SHP77 treated with DMSO at 0.1 percent for 48 hours (cell line): ENCODE measurements around the gene MT1B.
"Not testable (repeated sequence)": the region's sequence is repeated elsewhere in the genome, so short reads cannot be mapped to it uniquely, and the experiment has no call there.

Source experiments
- DNase-seq: peaks from one replicate; lab custom pipeline; 2025; lab: John Stamatoyannopoulos, UW

Gene MT1B

DNA sequence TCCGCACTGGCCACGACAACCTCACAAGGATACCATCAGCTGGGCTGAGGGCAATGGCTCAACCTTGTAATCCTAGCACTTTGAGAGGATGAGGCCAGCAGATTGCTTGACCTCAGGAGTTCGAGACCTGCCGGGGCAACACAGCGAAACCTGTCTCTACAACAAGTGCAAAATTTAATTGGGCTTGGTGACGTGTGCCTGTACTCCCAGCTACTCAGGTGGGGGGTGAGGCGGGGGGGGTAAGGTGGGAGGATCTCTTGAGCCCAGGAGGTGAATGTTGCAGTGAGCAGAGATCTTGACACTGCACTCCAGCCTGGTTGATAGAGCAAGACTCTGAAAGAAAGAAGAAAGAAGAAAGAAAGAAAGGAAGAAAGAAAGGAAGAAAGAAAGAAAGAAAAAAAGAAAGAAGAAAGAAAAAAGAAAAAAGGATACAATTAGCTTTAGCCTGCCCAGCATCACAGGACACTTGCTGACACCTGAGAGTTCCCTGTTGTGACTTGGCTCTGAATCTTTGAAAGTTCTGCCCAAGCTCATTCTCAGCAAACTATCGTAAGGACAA, 31.3 kb upstream of the MT1B start:
- DNase-seq, result no peak

- not testable (repeated sequence) for DNase-seq
Observed at GRCh38 chr16:56621665-56622445, 29.8 kb upstream of the MT1B start.

- not testable (repeated sequence) for DNase-seq
Observed at GRCh38 chr16:56623184-56623583, 28.5 kb upstream of the MT1B start.

DNA sequence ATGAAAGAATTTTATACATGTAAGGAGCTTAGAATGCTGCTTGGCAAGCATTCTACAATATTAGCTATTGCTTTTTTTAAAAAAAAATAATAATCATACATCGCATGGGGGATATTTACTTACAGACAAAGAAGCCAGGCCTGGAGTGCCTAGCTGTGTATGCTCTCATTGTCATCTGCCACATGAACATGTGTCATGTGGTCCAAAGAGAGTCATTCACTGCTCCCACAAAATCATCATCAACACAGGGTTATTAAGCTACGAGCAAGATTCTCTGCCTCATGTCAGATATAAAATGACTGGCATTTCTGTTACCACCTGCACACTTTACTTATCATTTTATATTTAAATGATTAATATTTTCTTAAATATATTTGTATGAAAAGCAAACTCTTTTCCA, 28.0 kb upstream of the MT1B start:
- DNase-seq, result no peak

DNA sequence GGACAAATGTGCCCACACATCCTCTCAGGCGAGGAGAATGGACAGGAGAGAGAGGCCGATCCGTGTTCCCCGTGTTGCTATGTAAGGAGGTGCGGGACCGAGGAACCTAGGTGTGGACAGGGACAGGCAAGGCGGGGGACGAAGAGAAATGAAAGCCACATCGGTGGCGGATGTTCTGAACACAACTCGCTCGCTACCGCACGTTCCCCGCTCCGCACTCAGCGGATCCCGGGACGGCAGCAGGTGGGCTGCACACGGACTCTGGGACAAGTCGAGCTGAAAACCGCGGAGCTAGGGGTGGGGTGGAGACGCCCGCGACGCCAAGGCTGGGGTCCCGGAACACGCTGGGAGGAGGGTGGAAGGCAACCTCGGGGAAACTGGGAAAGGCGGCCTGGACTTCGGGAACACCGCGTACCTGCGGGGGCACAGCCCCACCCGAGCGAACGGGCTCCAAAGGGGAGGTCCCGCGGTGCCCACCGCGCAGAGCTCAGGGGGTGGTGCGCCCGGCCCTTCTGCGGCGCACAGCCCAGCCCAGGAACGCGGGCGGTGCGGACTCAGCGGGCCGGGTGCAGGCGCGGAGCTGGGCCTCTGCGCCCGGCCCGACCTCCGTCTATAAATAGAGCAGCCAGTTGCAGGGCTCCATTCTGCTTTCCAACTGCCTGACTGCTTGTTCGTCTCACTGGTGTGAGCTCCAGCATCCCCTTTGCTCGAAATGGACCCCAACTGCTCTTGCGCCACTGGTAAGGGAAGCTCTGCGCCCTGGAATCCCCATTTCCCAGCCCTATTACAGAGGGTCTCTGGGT, 26.3 kb upstream of the MT1B start, which contains the start of gene MT1E:
Gene MT1E, plus strand, starts transcription at position 642 of the 803 bp plus-strand sequence. Its CDS starts 71 bp downstream, at position 713.
- no peak for DNase-seq

GRCh38 chr16:56625943-56626654, 25.6 kb upstream of the MT1B start:
- DNase-seq, result no peak

- no peak for DNase-seq
Observed at GRCh38 chr16:56626685-56627084, 25.0 kb upstream of the MT1B start.

GRCh38 chr16:56628486-56629350, 23.0 kb upstream of the MT1B start:
- no peak for DNase-seq

GRCh38 chr16:56629531-56629930, 22.2 kb upstream of the MT1B start:
- DNase-seq, result no peak

- no peak for DNase-seq
Observed at GRCh38 chr16:56630134-56630533, 21.6 kb upstream of the MT1B start.

DNA sequence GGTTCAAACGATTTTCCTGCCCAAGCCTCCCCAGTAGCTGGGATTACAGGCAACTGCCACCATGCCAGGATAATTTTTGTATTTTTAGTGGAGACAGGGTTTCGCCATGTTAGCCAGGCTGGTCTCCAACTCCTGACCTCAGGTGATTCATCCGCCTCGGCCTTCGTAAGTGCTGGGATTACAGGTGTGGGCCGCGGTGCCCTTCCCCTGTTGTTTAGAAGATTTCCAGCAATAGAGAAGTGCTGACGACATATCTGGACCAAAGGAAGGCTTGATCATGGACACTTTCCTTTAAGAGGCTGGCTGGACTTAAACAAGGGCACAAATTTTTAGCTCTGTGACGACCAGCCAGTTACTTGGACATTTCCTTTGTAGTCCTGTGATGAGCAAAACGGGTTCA, 20.5 kb upstream of the MT1B start:
- DNase-seq, result no peak

GRCh38 chr16:56631832-56632155, 19.9 kb upstream of the MT1B start:
- no peak for DNase-seq

GRCh38 chr16:56632156-56632847, 19.4 kb upstream of the MT1B start, which contains the start of gene MT1M:
Gene MT1M (plus strand): TSS chr16:56632659. CDS start chr16:56632732, 73 bp downstream.
- DNase-seq, result no peak

DNA sequence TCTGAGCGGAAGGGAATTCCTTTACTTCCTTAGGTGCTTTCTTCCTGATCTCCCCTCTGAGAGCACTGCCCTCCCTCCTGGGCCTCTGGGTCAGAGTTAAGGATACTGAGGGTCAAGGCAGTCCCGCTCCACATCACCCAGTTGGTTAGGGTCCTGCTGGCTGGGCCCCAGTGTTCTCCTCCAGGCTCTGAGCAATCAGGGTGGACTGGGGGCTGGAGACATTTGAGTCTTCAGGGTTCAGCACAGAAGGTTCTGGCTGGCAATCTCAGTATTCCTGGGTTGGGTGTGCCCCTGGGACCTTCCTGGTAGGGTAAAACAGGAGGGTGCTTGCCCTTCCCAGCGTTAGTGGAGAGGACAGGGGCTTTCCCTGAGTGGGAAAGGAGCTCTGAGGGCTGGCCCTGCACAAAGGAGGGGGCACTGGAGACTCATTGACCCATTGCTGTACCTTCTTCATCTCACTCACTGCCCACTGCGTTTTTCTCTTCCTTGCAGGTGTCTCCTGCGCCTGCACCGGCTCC, 18.8 kb upstream of the MT1B start:
- no peak for DNase-seq

GRCh38 chr16:56633535-56633934, 18.2 kb upstream of the MT1B start:
- DNase-seq, result no peak

DNA sequence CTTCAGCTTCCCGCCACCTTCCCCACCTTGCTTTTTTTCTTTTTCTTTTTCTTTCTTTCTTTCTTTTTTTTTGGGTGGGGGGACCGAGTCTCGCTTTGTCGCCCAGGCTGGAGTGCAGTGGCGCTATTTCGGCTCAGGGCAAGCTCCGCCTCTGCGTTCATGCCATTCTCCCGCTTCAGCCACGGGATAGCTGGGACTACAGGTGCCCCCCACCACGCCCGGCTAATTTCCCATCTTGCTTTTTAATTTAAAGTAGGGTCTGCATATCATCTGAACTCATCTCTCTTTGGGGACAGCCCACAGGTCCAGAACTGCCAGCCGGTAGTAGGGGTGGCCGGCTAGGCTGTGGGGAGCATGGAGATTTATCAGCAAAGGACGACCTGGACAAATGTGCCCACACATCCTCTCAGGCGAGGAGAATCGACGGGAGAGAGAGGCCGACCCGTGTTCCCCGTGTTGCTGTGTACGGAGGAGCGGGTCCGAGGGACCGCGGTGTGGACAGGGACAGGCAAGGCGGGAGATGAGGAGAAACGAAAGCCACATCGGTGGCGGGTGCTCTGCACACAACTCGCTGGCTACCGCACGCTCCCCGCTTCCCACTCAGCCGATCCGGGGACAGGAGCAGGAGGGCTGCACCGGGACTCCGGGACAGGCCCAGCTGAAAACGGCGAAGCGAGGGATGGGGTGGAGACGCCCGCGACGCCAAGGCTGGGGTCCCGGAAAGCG, 16.8 kb upstream of the MT1B start:
- DNase-seq, result no peak

DNA sequence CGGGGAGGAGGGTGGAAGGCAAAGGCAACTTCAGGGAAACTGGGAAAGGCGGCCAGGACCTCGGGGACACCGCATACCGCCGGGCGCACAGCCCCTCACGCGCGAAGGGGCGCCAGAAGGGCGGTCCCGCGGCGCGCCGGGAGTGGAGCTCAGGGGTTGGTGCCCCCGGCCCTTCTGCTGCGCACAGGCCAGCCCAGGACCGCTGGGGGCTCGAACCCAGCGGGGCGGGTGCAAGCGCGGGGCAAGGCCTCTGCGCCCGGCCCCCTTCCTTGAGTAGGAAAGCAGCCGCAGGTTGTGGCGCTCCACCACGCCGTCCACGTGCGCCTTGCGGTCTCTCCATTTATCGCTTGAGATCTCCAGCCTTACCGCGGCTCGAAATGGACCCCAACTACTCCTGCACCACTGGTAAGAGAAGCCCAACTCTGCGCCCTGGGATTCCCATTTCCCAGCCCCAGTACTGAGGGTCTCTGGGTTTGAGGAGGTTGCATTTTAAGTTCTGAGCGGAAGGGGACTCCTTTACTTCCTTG, 16.2 kb upstream of the MT1B start:
- no peak for DNase-seq

GRCh38 chr16:56636616-56637413, 14.9 kb upstream of the MT1B start:
- no peak for DNase-seq
